GM10266 (cell line): ENCODE data around the gene GREB1L.

Experiments
- DNase-seq: peaks from one replicate; pipeline ENCODE4 v3.0.0; 2012; ENCODE audit errors: extremely low spot score
- CTCF ChIP-seq: IDR thresholded peaks from 2 replicates; pipeline ENCODE4 v1.5.1; 2012; ENCODE audit warnings: mild to moderate bottlenecking, low read depth; ENCODE audit not compliant: control insufficient read depth, insufficient read depth; ENCODE audit errors: missing control alignments

Gene GREB1L

GRCh38 chr18:21293479-21293878 is 51.4 kb downstream of the GREB1L start:
- TF ChIP-seq CTCF, result no peak

GRCh38 chr18:21295101-21295500 is 53.1 kb downstream of the GREB1L start:
- no peak for DNase-seq
- TF ChIP-seq CTCF, result no peak

More at GRCh38 chr18:21293479-21293878, 51.4 kb downstream of the GREB1L start:
- no peak for DNase-seq

- DNase-seq, result no peak
- no peak for TF ChIP-seq CTCF
Measured at GRCh38 chr18:21296045-21296444, 54.0 kb downstream of the GREB1L start.

DNA sequence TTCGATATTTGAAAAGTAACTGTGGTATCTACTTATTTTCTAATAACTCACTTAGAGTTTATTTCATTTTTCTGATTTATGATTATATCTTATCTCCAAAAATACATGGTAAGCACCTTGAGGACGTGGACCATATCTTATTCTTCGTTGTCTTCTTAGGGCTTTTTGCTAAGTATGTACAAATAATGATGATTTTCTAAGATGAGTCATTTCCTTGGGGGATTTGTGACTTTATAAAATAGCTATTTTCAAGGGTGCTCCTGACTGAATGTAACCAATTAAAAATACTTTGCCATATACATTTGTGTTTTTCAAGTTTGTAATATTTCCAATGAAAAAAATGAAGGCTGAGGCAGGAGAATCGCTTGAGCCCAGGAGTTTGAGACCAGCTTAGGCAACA is 56.3 kb downstream of the GREB1L start:
- TF ChIP-seq CTCF, result no peak
- DNase-seq, result no peak

DNA sequence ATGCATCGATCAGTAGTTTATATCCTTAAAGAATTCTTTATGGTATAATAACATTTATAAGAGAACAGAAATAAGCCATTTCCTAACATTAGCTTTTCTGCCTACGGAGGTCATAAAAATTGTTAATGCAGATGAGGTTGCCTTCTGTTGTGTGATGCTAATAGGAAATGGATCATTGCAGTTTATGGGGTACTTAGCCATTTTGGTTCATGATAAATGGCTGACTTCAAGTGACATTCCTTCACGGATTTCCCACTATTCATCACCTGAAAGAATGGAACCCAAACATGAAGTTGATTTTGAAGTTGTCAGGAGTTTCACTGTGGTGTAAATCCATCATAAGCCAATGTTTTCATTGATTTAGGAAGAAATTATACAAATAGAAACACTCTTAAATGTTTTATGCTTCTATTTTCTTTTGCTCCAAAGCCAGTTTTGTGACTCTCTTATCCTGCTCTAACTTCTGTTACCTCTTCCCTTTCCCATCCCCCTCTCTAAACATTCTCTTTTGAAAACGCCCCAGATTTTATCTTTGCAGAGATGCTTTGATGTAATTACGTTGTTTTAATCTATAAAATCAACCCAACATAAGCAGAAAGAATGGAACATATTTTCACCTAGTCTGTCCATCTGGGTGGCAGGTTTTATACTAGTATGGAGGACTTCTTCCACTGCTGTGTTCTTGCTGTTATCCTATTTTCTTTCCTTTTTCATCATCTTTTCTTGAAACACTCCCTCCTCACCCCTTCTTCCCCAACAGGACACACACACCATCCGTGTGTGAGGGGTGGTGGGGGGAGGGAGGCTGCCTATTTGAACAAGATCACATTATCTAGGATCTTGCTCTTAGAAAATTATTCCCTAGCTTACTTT is 58.2 kb downstream of the GREB1L start:
- no peak for DNase-seq
- TF ChIP-seq CTCF, result no peak

- no peak for DNase-seq
Measured at GRCh38 chr18:21300908-21301200, 58.8 kb downstream of the GREB1L start.

More at GRCh38 chr18:21300908-21301200, 58.8 kb downstream of the GREB1L start:
- no peak for TF ChIP-seq CTCF
